PFSK-1 (cell line): Measurements from ENCODE around the gene TUBB4A.

ENCODE experiments used
- FOXP2 ChIP-seq: optimal IDR thresholded peaks from 2 replicates; pipeline ENCODE3; 2011; ENCODE audit warnings: borderline replicate concordance, control low read depth, inconsistent platforms; ENCODE audit not compliant: insufficient read depth; ENCODE audit errors: extremely low read length, extremely low read depth
- POLR2AphosphoS5 ChIP-seq: IDR thresholded peaks from 2 replicates; pipeline ENCODE4 v1.6.1; 2012; ENCODE audit warnings: low read depth, mild to moderate bottlenecking, control low read depth, low read length, moderate library complexity
- SIN3A ChIP-seq: IDR thresholded peaks from 2 replicates; pipeline ENCODE4 v1.6.1; 2012; ENCODE audit warnings: mild to moderate bottlenecking, low read length, moderate library complexity, borderline replicate concordance; ENCODE audit not compliant: insufficient read depth
- TAF1 ChIP-seq: IDR thresholded peaks from 2 replicates; pipeline ENCODE4 v1.6.1; 2012; ENCODE audit warnings: low read length, control low read depth, borderline replicate concordance; ENCODE audit not compliant: insufficient read depth
- TF ChIP-seq, protein P1 (sequence below), 2 experiments: IDR thresholded peaks; 2 replicates each; pipeline versions ENCODE4 v1.6.1 to v1.8.0; 2011 to 2012; ENCODE audit warnings: low read depth in 2 of 2, low read length in 2 of 2, control low read depth in 1 of 2, inconsistent platforms in 1 of 2, mild to moderate bottlenecking in 1 of 2, moderate library complexity in 1 of 2; ENCODE audit not compliant: insufficient read depth in 1 of 2

TUBB4A gene

DNA sequence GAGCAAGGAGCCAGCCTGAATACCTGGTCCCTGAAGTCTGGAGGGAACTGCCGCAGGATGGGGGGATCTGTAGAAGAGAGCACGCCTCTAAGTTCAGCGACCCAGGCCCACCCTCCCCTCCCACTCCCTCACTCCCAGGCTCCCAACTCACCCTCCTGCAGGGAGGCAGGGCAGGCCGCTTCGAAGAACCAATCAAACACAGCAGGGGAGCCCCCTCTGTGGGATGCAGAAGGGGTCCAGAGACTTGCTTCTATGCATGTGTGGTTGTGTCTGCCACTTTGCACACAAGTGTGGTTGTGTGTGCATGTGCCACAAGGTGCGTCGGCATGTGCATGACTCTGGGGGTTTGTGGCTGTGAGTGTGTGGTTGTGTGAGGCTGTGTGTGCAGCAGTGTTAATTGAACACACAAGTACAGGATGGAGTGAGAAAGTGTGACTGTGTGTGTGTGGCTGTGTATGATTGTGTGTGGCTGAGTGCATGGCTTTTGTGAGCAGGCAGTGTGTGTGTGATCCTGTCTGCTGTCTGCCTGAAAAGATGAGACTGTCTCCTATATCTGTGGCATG is 22.2 kb downstream of the TUBB4A start:
- no peak for TF ChIP-seq POLR2AphosphoS5
- no peak for TF ChIP-seq TAF1
- TF ChIP-seq, protein P1, sequence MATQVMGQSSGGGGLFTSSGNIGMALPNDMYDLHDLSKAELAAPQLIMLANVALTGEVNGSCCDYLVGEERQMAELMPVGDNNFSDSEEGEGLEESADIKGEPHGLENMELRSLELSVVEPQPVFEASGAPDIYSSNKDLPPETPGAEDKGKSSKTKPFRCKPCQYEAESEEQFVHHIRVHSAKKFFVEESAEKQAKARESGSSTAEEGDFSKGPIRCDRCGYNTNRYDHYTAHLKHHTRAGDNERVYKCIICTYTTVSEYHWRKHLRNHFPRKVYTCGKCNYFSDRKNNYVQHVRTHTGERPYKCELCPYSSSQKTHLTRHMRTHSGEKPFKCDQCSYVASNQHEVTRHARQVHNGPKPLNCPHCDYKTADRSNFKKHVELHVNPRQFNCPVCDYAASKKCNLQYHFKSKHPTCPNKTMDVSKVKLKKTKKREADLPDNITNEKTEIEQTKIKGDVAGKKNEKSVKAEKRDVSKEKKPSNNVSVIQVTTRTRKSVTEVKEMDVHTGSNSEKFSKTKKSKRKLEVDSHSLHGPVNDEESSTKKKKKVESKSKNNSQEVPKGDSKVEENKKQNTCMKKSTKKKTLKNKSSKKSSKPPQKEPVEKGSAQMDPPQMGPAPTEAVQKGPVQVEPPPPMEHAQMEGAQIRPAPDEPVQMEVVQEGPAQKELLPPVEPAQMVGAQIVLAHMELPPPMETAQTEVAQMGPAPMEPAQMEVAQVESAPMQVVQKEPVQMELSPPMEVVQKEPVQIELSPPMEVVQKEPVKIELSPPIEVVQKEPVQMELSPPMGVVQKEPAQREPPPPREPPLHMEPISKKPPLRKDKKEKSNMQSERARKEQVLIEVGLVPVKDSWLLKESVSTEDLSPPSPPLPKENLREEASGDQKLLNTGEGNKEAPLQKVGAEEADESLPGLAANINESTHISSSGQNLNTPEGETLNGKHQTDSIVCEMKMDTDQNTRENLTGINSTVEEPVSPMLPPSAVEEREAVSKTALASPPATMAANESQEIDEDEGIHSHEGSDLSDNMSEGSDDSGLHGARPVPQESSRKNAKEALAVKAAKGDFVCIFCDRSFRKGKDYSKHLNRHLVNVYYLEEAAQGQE (IDR thresholded peaks at IDR 0.05; ENCODE audit: insufficient read depth in 1 of 2, low read depth in 2 of 2, low read length in 2 of 2), result no peak
- no peak for TF ChIP-seq FOXP2
- no peak for TF ChIP-seq SIN3A

DNA sequence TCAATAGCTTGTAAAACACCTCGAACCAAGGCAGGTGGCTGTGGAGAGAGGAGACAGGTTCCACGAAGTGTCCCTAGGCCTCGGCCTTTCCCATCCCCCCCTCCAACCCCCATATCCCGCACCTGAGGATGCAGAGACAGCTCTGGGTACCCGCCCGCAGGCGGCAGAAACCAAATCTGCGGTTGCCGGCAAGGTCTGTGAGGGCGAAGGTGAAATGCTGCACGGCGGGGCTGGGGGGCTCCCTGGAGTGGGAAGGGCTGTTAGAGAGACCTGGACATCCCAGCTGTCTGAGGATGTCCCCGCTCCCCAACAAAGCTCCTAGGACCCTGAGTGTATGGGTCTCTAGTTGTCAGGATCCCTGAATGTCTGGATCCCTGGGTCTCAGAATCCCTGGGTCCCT is 23.3 kb downstream of the TUBB4A start:
- TF ChIP-seq, protein P1 (IDR thresholded peaks at IDR 0.05; ENCODE audit: insufficient read depth in 1 of 2, low read depth in 2 of 2, low read length in 2 of 2), result no peak
- TF ChIP-seq SIN3A, result no peak
- no peak for TF ChIP-seq FOXP2
- TF ChIP-seq TAF1, result no peak
- no peak for TF ChIP-seq POLR2AphosphoS5

DNA sequence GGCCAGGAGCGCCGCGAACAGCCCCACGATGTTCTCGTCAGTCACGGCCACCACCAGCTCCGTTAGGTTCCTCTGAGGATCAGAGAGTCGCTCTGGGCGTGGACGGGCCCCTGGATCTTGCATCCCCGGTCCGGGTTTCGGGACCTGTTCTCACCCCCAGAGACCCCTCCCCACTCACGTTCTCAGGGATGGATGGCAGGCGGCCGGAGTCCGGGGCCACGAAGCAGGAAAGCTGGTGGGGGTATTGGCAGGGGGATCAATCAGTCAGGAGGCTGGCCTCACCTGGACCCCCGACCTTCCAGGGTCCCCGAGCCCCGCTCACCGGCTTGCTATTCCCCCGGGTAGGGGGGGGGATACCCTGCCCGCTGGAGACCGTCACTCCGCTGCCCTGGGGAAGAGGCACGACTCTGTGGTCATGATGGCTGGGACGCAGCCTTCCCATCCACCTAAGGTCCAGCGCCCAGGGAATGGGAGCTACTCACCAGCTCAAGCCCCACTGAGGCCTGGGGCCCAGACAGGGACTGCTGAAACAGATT is 25.1 kb downstream of the TUBB4A start:
- TF ChIP-seq SIN3A, result no peak
- TF ChIP-seq, protein P1 (IDR thresholded peaks at IDR 0.05; ENCODE audit: insufficient read depth in 1 of 2, low read depth in 2 of 2, low read length in 2 of 2), result no peak
- TF ChIP-seq POLR2AphosphoS5, result no peak
- TF ChIP-seq TAF1, result no peak
- no peak for TF ChIP-seq FOXP2

GRCh38 chr19:6476155-6476895 is 25.8 kb downstream of the TUBB4A start:
- TF ChIP-seq TAF1 (no peak), SIN3A (no peak), POLR2AphosphoS5 (no peak), FOXP2 (no peak)
- TF ChIP-seq, protein P1 (IDR thresholded peaks at IDR 0.05; ENCODE audit: insufficient read depth in 1 of 2, low read depth in 2 of 2, low read length in 2 of 2), result no peak
